Retinal pigment epithelial cell (primary cell): ENCODE data around the gene CRABP2.

Source experiments
- DNase-seq: peaks from one replicate; pipeline ENCODE4 v3.0.0-alpha.2; 2010; ENCODE audit warnings: low read depth
- H3K4me3 ChIP-seq: 2 replicates; pipeline ENCODE4 v1.5.1; 2011; ENCODE audit warnings: mild to moderate bottlenecking, low read length, control low read depth, moderate library complexity
- CTCF ChIP-seq: conservative IDR thresholded peaks from 2 replicates; pipeline ENCODE4 v1.5.1; 2011; ENCODE audit warnings: low read depth, low read length, control low read depth, inconsistent platforms

Gene CRABP2

GRCh38 chr1:156671804-156672203 lies 33.6 kb downstream of the CRABP2 start:
- DNase-seq, result no peak
- no peak overlapping the region for H3K4me3 ChIP-seq
- TF ChIP-seq CTCF, result no peak

DNA sequence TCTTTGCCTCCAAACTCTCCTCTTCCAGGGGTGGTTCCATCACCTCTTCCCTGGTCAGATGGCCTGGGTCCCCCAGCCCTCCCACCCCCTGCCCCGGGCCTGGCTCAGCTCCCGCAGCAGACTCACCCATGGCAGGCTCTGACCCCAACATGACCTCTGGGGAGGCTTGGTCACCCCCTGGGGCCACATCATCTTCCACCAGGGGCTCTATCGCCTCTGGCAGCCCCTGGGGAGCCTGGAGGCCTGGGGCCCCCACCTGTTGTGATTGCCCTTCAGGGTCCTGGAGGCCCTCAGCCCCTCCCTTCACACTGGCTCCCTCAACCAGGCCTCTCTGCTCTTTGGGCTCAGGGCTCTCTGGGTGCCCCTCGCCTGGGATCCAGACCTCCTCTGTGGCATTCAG lies 34.6 kb downstream of the CRABP2 start:
- no peak overlapping the region for H3K4me3 ChIP-seq
- no peak for DNase-seq
- TF ChIP-seq CTCF, result no peak

GRCh38 chr1:156670359-156670758 lies 35.0 kb downstream of the CRABP2 start:
- DNase-seq, result no peak

GRCh38 chr1:156669794-156670193 lies 35.6 kb downstream of the CRABP2 start:
- no peak for DNase-seq
- no peak for TF ChIP-seq CTCF
- no peak overlapping the region for H3K4me3 ChIP-seq

More at GRCh38 chr1:156670359-156670758, 35.0 kb downstream of the CRABP2 start:
- H3K4me3 ChIP-seq, result no peak overlapping the region
- TF ChIP-seq CTCF, result no peak

DNA sequence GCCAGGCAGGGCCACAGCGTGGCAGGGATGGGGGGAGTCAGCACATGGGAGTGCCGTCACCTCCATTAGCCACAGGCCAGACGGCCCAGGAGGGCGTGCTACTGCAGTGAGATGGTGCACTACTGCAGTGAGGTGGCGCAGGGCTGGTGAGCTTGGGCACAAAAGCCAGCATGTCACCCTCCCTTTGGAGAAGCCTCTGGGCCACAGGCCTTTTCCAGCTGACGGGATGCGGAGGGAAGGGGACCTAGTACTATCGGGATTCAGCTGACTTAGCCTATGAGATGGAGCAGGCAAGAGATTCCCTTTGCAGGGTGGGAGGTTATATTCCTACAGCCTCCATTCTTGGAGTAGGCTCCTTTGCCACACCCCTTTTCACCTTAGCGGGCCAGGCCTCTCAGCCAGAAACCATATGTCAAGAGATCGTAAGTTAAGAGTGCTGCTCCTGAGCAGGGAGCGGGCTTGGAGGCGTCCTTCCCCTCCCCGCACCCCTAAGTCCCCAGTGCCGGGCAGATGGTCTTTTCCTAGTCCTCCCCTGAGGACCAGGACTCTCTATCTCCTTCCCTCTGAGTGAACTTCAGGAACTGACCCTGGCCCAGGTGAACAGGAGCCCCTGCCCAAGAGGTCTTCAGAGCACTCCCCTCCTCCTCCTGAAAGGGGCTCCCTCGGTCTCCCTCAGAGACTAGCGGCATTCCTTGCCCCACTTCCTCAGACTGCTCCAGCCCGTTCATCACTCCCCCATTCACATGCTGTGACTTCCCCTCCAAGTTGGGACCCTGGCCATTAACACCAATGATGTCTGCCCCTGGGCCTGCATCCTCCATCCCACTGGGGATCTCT lies 36.4 kb downstream of the CRABP2 start:
- no peak for DNase-seq
- H3K4me3 ChIP-seq, result no peak overlapping the region
- TF ChIP-seq CTCF, result no peak

- DNase-seq, result no peak
- TF ChIP-seq CTCF, result no peak
- H3K4me3 ChIP-seq, result no peak overlapping the region
These were observed 37.2 kb downstream of the CRABP2 start for GRCh38 chr1:156667968-156668709.
